CD4-positive, alpha-beta T cell treated with Interleukin-10 for 1 hour (primary cell): ENCODE results near the gene MBD3L2.
"Not testable (repeated sequence)": the region's sequence is repeated elsewhere in the genome, so short reads cannot be mapped to it uniquely, and the experiment has no call there.

ENCODE experiments used
- DNase-seq: peaks from one replicate; pipeline ENCODE4 v3.0.0-alpha.2; 2020

The MBD3L2 gene

GRCh38 chr19:7063764-7064418 is 14.8 kb downstream of the MBD3L2 start:
- DNase-seq: no peak

GRCh38 chr19:7067122-7067521 is 18.0 kb downstream of the MBD3L2 start:
- not testable (repeated sequence) for DNase-seq

DNA sequence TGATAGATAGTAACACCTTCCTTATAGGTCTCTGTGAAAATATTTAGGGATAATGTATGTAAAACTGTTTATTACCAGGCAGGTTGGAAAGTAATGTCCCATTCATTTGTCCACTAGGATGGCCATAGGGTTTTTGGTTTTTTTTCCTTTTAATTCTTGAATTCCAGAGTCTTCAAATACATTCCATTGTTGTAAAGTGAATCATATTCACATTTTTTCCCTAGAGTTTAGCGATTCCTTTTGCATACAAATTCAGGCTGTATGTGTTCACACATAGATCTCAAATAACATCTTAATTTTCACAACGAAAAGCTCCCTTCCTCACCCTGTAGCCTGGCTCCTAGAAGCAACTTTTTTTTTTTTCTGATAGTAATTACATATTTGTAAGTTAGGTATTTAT is 18.6 kb downstream of the MBD3L2 start:
- DNase-seq: no peak

GRCh38 chr19:7068599-7068998 is 19.5 kb downstream of the MBD3L2 start:
- DNase-seq: no peak

GRCh38 chr19:7069042-7069903 is 20.2 kb downstream of the MBD3L2 start, which contains the start of gene ZNF557:
ZNF557 (plus strand) TSS chr19:7069703; CDS start chr19:7075075, 5,372 bp downstream.
- DNase-seq: peak; percentile 99

- DNase-seq: no peak
These were observed 20.7 kb downstream of the MBD3L2 start for GRCh38 chr19:7069904-7070226.

DNA sequence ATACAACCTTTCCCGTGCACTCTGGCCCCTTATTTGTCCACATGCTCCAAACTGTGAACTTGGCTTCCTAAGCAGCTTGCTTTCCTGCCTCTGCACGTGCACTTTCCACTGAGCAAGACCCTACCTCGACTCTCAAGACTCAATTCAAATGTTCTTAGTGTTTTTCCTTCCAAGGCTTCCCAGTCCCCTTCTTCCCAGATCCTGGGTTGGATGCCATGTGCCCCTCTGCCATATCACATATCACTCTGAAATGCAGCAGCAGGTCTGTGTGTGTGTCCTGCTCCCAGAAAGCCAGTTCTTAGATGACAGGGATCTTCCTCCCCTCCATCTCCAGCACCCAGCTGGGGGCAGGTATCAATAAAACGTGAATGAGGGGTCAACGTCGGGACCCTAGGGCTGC is 23.4 kb downstream of the MBD3L2 start:
- DNase-seq: no peak

DNA sequence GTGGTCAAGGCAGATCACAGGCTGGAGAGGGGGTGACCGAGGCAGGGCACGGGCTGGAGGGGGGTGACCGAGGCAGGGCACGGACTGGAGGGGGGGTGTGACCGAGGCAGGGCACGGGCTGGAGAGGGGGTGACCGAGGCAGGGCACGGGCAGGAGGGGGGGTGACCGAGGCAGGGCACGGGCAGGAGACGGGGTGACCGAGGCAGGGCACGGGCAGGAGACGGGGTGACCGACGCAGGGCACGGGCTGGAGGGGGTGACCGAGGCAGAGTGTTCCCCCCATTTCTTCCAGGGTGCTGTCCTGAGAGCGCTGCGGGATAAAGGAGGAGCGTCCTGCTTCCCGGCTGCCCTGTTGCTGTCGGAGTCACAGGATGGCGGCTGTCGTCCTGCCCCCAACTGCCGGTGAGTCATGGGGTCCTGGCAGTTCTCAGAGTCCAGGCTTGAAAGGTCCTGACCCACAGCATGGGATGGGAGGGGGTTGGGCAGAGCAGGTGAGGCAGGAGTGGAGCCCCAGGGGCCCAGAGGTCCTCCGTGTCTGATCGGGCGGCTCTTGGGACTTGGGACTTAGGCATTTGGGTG is 25.7 kb downstream of the MBD3L2 start:
- no peak for DNase-seq

- no peak for DNase-seq
These were observed 27.0 kb downstream of the MBD3L2 start for GRCh38 chr19:7076151-7076550.

DNA sequence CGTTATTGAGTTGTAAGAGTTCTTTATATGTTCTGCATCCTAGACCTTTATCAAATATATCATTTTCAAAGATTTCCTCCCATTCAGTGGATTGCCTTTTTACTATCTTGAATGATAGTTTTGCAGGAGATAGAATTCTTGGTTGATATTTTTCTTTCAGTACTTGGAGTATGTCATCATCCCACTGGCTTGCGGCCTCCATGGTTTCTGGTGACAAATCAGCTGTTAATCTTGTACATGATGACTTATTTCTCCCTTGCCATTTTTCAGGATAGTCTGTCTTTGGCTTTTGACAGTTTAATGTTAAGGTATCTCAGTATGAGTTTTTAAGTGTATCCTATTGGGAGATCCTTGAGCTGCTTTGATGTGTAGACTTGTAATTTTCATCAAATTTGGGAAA is 28.9 kb downstream of the MBD3L2 start:
- DNase-seq: no peak

DNA sequence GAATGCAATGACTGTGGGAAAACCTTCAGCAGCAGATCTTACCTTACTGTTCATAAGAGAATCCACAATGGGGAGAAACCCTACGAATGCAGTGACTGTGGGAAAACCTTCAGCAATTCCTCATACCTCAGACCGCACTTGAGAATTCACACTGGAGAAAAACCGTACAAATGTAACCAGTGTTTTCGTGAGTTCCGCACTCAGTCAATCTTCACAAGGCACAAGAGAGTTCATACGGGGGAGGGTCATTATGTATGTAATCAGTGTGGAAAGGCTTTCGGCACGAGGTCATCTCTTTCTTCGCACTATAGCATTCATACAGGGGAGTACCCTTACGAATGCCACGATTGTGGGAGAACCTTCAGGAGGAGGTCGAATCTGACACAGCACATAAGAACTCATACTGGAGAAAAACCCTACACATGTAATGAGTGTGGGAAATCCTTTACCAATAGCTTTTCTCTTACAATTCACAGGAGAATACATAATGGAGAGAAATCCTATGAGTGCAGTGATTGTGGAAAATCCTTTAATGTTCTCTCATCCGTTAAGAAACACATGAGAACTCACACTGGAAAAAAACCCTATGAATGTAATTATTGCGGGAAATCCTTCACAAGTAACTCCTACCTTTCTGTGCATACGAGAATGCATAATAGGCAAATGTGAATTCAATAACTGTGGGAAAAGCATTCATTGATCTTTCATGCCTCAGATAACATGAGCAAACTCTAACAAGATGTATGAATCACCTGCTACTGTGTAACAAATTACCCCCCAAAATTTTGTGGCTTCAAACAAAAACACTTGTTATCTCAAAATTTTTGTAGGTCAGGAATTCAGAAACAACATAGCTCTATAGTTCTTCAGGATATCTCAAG is 34.2 kb downstream of the MBD3L2 start:
- no peak for DNase-seq

GRCh38 chr19:7088999-7089398 is 39.9 kb downstream of the MBD3L2 start:
- no peak for DNase-seq

- DNase-seq: no peak
These were observed 49.0 kb downstream of the MBD3L2 start for GRCh38 chr19:7098096-7098495.

GRCh38 chr19:7098701-7099596 is 49.8 kb downstream of the MBD3L2 start:
- DNase-seq: peak; percentile 91

- no peak for DNase-seq
These were observed 50.4 kb downstream of the MBD3L2 start for GRCh38 chr19:7099597-7099921.
